HG03196 (cell line): ENCODE data around the gene CDH4.

Source experiments
- ATAC-seq: cut with Tn5 transposase; IDR thresholded peaks from one replicate; pipeline ENCODE4 v1.9.1; 2021; ENCODE audit not compliant: unreplicated experiment

CDH4 gene

GRCh38 chr20:61299618-61300017 lies 47.6 kb downstream of the CDH4 start:
- ATAC-seq, result no peak

DNA sequence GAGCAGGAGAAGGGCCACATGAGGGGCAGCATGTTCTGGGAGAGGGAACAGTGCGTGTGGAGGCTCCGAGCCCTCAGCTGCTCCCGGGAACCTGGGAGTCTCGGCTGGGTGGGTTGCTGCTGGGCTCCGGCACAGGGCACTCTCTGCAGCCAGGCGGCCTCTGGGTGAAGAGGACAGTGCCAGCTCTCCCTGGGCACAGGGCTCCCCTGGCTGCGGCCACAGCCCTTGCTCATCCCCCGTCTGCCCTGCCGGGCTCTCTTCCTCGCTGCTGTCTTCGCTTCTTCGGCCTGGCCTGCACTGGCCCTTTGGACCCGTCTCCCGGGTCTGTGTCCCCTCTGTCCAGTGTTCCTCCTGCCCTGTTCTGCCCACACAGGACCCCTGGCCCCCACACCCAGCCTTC lies 48.2 kb downstream of the CDH4 start:
- ATAC-seq, result no peak

GRCh38 chr20:61300709-61301108 lies 48.6 kb downstream of the CDH4 start:
- no peak for ATAC-seq

GRCh38 chr20:61301711-61302525 lies 49.9 kb downstream of the CDH4 start:
- no peak for ATAC-seq

DNA sequence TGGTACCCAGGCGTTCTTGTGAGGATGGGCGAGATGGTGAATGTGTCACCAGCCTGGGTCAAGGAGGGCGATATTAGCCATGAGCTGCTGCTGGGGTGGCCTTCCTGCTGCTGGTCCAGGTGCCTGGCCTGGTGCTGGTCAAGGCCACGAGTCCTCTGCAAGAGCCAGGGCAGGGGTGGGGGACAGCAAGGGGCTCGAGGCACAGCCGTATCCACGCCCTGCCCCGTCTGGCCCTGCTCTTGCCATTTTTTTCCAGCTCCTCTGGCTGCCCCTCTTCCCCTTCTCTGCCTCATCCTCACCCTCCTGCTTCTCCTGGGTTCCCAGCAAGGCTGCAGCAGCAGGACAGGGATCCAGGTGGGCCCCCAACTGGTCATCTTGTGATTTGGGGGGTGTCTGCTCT lies 51.2 kb downstream of the CDH4 start:
- ATAC-seq, result no peak

DNA sequence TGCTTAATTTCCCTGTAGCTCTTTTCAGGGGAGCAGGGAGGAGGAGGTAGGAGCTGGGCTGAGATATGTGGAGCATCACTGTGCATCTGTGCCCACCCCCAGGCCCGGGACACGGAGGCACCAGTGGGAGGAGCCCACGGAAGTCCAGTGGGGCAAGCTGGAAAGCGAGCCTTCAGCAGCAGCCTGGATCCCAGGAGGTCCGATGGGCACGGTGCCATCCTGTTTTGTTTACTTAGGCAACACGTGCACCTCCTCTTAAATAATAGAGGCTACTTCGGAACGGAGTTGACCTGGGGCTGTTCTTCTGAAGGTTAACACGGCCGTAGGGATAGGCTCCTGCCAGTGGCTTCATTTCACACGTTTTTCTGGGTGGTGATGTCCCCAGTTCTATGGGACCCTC lies 51.6 kb downstream of the CDH4 start:
- ATAC-seq, result no peak

GRCh38 chr20:61304750-61305149 lies 52.7 kb downstream of the CDH4 start:
- no peak for ATAC-seq

DNA sequence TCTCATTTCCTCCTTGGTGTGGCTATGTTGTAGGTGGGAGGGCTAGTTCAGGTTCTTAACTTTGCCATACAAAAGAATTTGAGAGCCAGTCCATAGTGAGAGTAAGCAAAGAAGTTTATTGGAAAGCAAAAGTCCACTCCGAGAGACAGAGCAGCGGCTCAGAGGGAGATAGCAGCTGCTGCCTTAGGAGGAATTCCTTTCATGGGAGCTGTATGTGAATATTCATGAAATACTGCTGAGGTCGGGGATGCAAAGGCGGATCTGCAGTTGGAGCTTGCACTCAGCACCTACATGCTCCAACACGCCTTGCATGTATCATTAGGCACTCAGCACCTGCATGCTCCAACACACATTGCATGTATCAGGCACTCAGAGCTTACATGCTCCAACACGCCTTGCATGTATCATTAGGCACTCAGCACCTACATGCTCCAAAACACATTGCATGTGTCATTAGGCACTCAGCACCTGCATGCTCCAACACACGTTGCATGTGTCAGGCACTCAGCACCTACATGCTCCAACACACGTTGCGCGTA lies 54.9 kb downstream of the CDH4 start:
- ATAC-seq, result no peak

DNA sequence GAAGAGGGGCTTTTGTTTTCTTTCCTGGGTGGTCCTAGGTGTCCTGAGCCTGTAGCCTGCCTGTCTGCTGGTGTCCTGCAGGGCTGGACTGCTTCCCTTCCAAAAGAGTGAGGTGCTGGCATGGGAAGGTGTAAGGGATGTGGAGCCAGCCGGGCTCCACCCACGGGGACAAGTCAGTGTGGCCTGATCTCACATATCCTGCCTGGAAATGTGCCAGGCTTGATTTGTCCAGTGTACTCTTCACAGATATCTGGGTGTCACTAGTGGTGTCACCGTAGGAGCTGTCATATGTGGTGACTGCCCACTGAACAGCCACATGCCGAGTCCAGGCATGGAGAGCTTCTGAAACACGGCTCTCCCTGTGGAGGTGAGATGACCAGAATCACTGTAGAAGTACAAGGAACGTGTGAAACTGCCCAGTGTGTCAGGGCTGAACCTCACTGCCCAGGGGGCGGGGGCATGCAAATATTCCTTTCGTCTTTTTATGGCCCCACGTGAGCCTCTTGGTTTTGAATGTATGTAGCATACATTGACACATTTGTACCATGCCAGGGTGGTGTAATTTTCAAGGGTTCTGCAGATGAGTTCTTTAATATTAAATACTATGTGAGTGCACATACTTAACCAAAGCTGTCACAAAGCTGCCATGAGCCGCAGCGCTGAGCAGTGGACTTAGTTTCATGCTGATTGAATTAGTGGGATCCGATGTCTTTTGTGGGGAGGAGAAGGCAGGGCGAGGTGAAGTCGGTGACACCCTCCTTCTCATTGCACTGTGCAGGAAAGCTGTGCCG lies 55.8 kb downstream of the CDH4 start:
- no peak for ATAC-seq

DNA sequence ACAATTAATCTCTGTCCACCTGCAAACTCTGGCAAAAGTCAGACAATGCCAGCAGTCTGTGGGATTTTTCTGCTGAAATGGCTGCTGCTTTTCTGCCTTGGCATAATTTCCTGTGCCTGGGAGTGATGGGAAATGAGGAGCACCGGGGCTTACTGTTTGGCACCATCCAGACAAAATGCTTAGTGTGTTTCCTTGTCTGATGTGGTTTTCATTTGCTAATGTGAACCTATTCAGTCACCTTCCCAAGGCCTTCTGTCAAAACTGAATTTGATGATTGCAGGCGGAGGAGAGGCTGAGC lies 56.4 kb downstream of the CDH4 start:
- ATAC-seq, result no peak

DNA sequence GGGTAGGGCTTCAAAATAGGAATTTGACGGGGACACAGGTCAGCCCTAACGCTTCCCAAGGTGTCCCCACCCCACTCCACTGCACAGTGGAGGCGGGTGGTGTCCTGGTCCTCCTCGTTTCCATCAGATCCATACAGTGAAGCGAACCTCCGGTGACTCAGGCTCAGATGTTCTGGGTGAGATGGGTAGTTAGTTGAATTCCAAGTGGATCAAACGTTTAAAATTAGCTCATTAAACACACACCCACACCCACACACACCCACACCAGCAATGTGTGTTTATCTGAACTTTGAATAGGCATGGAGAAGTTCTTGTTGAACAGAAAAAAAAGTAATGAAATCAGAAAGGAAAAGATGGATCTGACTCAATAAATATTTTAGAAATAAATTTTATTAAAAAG lies 58.9 kb downstream of the CDH4 start:
- no peak for ATAC-seq

GRCh38 chr20:61311656-61312387 lies 59.8 kb downstream of the CDH4 start:
- ATAC-seq, result no peak

GRCh38 chr20:61312925-61313324 lies 60.9 kb downstream of the CDH4 start:
- no peak for ATAC-seq

GRCh38 chr20:61313396-61313795 lies 61.3 kb downstream of the CDH4 start:
- no peak for ATAC-seq

DNA sequence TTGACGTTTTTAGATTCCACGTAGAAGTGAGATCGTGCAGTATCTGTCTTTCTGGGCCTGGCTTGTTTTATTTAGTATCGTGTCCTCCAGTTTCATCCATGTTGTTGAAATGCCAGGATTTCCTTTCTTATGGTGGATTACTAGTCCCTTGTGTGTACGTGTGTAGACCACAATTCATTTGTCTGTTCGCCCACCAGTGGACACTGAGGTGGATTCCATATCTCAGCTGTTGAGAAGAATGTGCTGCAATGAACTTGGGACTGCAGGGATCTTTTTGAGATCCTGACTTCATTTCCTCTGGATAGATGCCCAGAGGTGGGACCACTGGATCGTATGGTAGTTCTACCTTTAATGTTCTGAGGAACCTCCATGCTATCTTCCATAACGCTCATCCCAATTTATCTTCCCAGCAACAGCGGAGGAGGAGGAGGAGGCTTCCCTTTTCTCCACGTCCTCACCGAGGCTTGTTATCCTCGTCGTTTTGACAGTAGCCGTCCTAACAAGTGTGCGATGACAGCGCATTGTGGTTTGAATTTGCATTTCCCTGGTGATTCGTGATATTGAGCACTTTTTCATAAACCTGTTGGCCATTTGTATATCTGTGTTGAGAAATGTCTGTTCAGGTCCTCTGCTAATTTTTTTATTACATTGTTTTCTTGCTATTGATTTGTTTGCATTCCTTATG lies 62.4 kb downstream of the CDH4 start:
- ATAC-seq, result no peak

GRCh38 chr20:61315319-61315718 lies 63.3 kb downstream of the CDH4 start:
- ATAC-seq, result no peak

GRCh38 chr20:61316346-61316745 lies 64.3 kb downstream of the CDH4 start:
- ATAC-seq, result no peak

DNA sequence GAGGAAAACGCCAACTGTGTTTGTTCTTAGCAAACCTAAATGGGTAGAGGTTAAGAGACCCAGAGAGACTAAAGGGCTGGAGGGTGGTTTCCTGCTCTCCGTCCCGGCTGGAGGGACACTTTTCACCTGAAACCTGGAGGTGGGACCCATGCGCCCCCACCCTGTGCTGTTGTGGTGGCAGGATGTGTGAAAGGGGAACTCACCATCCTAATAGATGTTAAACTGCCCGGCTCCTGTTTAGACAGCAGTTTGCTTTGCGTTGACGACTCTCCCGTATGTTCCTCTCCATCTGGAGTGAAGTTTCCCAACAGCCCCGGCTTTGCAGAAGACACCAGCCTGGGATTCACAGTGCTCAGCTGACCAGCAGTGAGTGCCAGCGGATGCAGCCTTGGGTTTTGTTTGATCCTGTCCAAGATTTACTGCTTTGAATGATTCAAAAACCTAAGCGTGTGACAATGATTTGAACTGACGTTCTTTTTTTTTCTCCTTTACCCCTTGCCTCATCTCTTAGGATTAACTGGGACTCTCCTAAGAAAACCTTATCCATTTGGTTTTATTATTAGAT lies 66.0 kb downstream of the CDH4 start:
- no peak for ATAC-seq

GRCh38 chr20:61320691-61321425 lies 68.8 kb downstream of the CDH4 start:
- ATAC-seq, result no peak

- no peak for ATAC-seq
These were observed 69.4 kb downstream of the CDH4 start for GRCh38 chr20:61321481-61321880.
